GM21381 (cell line): ENCODE measurements around the gene NECAB2.

Experiments
- ATAC-seq: cut with Tn5 transposase; IDR thresholded peaks from one replicate; pipeline ENCODE4 v1.9.1; 2021; ENCODE audit warnings: mild to moderate bottlenecking, moderate library complexity; ENCODE audit not compliant: unreplicated experiment

The NECAB2 gene

DNA sequence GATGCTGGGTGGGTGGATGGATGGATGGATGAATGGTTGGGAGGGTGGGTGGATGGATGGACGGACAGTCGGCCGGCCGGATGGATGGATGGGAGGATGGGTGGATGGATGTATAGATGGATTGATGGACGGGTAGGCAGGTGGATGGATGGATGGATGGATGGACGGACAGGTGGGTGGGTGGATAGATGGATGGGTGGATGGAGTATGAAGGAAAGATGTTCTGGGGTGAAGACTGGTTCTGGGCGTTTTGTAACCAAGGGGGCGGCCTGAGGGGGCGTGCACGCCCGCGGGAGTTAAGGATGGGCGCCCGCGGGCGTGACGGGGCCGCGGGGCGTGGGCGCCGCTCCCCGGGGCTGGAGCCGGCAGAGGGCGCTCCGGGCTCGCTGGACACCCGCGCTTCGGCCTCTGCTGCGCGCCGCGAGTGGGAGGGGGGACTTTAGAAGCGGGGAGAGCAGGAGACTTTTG is at the start of gene NECAB2:
TSS of gene NECAB2 (plus strand) at position 407 of the 468 bp plus-strand sequence. CDS start 405 bp downstream, outside the sequence.
- no peak for ATAC-seq

DNA sequence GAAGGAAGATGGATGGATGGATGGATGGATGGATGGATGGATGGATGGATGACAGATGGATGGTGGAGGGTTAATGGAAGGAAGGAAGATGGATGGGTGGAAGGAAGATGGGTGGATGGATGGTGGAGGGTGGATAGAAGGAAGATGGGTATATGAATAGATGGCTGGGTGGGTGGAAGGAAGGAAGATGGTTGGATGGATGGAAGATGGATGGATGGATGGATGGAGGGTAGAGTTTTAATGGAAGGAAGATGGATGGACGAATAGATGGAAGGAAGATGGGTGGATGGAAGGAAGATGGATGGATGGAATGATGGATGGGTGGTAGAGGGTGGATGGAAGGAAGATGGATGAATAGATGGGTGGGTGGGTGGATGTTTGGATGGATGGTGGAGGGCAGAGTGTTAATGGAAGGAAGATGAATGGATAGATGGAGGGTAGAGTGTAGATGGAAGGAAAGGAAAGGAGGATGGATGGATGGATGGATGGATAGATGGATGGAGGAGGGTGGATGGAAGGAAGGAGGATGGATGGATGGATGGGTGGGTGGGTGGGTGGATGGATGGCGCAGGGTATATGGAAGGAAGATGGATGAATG is 47.1 kb upstream of the NECAB2 start:
- ATAC-seq: no peak

DNA sequence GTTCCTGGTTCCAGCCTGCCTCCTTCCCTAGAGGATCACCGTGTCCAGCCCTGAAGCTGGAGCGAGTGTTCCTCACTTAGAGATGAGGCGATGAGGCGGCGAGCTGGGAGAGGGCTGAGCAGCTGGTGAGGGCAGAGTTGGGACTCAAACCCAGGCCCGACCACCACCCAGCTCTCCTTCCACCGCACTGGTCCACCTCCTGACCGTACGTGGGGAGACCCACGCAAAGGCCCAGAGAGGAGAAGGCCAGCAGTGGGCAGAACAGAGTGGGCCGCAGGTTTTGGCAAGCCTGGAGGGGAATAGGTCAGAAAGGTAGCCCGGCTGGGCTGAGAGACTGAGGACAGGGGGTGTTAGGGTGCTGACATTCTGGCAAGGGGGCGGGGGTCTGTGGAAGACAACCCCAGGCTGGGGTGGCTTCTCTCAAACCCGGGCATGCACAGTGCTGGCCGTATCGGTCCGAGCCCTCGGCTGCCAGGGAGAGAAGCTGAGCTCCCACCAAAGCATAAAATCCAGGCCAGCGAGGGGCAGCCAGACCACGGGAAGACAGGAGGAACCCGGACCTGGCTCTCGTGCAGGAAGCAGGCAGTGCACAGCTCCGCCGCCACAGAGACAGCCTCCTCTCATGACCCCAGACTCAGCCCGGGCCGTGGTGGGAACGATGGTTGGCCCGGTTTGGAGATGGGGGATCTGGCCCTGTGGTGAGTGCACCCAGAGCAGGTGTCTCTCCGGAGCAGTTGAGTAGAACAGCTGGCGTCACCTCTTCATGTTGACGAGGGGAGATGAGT is 44.3 kb upstream of the NECAB2 start:
- ATAC-seq: no peak

DNA sequence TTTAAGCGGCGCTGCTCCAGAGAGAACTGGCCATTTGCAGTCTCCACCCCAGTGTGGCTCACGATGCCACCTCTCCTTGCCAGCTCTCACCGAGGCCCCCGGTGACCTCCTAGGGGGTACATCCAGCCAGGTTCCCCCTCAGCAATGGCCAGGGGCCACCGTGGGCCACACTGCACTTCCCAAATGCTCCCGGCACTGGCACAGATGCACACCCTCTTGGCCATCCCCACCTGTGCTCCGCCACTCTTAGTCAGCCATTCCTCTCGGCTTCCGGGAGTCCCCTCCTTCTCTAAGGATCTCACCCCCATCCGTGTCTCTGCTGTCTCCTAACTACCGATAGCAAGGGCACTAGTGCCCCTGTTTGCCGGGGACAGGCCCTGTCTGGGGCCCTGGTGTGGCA is 43.4 kb upstream of the NECAB2 start:
- no peak for ATAC-seq

DNA sequence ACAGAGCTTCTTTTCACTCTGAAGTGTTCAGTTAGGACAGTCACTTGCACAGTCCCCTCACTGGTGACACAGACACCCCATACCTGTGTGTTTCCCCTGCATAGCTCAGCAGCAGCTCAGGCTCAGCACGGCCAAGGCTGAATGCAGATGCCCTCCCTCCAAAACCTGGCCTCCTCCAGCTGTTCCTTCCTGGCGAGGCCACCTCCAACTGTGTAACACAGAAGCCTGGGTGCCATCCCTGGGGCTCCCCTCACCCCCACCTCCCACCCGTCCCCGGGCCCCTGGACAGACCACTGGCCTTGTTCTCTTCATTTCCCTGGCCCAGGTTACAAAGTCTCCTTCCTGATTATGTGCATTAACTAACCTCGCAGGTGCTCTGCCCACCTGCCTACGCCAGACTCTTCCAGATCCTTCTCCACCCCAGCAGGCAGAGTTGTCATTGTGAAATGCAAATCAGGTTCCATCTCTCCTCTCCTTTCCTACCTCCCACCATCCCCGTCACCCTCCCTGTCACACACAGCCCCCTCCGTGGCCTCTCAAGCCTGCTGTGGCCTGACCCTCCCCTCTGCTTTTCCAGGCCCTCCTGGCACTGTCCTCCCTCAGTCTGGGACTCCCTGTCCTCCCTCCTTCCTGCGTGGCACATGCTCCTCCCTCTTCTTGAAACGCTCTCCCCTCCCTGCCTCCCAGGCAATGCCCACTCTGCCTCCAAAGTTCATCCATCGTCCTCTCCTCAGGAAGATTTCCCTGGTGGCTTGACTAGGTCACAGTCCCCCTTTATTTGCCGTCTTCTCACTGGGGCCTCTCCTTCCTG is 42.7 kb upstream of the NECAB2 start:
- ATAC-seq: no peak

DNA sequence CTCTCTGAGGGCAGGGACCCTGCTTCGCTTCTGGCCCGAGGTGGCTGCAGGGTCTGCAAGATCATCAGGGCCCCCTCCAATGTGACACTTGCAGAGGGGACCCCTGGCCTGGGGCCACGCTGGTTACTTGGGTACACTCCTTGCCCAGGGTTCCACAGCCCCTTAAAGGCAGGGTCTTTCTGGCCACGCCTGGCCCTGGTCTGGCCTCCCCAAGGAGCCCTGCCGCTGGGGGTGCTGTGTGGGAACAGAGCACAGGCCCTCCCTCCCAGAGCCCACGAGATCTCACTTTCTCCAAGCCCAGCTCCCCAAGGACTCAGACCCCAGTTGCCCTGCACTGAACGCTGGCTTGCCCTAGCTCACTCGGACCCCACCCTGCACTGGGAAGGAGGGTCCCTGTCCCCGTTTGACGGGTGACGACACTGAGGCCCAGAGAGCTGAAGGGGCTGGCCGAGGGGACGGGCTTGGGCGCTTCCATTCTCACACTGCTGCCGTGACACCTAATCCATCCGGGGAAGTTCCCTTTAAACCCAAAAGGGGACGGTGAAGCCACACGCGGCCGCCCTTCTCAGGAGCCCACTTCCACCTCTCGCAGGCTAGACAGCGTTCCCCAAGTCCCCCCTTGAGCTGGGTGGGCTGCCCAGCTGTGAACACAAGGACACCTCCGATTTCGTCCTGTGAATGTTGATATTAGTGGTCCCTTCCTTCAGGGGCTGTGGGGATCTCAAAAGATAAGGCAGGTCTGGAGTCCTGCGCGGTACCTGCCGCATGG is 41.9 kb upstream of the NECAB2 start:
- no peak for ATAC-seq

DNA sequence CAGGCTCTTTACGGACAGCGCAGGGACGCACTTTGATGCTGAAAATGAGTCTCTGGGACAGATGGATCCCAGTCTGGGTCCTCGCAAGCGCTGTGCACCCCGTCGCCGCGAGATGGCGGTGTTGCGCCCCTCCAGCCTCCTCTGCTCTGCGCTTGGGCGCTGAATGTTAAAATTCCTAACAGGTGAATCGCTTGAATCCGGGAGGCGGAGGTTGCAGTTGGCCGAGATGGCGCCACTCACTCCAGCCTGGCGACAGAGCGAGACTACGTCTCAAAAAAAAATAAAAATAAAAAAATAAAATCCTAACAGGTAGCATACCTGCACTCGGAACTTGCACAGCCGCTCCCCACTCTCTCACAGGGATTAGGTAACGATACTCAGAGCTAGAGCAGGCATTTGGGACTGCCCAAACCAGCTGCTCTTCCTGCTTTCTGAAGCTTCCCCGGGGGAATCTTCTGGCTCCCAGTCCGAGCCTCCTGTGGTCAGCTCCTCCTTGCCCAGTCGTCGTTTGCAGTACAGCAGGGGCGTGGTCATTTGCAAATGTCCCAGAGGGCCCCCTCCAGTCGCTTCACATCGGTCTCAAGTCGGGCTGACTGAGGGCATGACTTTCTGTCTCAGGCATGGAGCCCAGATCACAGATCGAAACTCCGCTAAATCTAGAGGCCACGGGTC is 41.2 kb upstream of the NECAB2 start:
- ATAC-seq: peak; percentile 69

DNA sequence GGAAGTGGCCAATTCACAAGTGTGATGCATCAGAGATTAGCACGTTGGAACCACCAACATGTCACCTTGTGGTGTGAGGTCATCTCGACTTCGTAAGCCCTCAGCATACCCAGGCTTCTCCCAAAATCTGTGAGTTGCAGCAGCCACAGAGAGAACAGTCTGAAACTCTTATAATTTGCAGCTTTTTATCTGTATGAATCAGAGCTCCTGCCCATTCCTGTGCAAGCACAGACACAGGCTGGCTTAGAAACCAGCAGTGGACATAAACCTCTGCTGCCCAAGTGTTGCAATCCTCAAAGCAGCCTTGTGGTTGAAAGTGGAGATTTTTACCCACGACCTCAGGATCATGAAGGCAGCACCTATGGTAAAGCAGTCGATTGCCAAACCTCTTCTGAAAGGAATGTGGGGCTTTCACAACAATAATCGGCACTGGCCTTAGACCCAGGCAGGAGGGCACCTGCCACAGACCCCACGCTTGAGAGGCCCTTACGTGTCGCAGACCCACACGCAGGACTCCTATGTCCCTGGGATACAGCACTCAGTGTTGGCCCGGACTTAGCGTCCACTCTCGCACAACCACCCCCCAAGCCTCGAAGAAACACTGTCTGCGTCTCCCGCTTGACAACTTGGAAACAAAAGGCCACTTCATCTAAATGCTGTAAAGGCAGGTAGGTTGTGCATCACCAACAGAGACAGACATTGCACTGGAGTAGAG is 39.5 kb upstream of the NECAB2 start:
- no peak for ATAC-seq

DNA sequence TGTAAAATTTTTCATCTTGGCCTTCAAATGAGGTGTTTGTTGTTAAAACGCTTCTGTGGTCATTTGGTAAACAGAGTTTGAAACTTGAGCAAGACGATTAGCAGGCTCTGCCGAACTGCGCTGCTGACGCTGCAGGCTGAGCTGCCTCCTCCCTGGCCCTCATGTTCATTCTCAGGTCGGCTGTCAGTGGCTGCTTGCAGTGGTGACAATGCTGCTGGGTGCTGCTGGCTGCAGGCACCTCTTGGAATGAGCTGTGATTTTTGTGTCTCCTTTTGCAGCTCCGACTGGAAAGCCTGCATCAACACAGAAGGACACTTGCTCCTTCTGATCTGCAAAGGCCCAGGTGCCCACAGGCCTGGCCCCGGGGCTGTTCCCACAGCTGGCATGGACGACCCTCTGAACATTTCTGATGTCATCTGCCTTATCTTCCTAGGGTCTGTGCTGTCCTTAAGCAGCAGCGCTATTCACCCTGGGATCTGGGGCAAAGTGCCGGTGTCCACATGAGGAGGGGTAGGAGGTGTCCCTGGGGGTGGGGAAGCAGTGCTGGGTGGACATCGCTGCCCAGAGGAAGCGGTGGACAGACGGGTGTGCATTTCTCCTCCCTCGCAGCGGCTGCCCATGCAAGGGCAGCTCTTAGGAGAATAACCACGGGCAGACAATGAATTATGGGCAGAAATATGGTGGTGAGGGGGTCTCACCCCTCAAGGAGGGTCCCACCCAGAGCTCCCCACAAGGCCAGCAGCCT is 38.1 kb upstream of the NECAB2 start:
- ATAC-seq: no peak

DNA sequence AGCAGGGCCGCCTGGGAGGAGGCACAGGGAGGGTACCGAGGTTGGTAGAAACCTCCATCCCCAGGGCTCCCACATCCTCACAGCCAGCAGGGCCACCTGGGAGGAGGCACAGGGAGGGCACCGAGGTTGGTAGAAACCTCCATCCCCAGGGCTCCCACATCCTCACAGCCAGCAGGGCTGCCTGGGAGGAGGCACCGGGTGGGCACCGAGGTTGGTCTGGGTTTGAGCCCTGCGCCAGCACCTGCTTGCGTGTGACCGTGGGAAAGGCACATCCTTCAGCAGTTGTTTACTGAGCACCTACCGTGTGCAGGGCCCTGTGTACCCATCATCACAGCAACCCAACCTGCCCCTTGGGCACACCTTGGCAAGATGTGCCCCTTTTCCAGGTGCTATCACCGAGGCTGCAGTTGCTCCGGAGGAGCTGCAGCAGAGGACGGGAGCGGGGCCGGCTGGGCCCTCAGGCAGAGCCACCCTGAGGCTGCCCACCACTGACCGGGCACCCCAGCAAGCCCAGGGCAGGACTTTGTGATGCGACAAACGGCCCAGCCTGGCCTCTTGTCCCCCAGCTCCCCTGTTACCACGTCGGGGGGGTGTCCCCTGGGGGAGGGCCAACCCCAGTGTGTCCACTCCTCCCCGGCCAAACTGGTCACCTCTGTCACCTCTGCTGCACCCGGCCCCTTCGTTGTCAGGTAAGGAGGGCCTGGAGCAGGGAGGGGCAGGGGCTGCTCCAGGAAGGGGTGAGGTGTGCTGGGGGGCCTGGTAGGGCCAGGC is 37.1 kb upstream of the NECAB2 start:
- no peak for ATAC-seq

DNA sequence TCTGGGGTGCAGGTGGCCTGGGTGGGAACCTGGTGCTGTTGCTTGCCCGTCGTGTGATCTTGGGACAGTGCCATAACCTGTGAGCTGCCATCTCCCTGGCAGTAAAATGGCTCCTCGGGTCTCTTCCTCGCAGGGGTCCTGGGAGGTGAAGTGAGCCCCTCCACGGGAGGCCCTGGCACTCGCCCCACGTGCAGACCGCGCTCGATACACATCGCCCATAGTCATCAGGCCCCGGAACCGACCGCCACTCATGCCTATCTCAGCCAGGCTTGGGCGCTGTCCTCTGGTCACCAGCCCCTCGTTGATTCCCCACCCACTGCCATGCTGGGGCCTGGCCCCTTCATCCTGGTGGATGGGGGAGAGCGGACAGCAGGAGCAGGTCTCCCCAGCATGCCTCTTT is 36.5 kb upstream of the NECAB2 start:
- ATAC-seq: no peak

DNA sequence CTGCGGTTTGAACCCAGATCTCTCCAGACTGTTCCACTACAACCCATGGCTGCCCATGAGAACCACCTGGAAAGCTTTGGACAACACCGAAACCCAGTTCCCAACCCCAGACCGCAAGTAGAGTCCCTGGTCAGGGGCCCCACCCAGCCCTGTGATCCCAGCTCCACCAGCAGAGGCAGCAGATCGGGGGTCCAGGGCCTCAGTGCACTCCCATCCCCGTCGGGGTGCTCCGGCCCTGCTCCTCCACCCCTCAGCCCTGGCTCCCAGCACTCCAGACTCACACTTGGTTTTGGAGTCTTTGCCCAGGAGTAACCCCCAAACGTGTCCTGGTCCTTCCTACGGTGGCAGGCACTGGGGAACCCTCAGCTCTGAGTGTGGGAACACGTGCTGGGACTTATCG is 35.7 kb upstream of the NECAB2 start:
- no peak for ATAC-seq

DNA sequence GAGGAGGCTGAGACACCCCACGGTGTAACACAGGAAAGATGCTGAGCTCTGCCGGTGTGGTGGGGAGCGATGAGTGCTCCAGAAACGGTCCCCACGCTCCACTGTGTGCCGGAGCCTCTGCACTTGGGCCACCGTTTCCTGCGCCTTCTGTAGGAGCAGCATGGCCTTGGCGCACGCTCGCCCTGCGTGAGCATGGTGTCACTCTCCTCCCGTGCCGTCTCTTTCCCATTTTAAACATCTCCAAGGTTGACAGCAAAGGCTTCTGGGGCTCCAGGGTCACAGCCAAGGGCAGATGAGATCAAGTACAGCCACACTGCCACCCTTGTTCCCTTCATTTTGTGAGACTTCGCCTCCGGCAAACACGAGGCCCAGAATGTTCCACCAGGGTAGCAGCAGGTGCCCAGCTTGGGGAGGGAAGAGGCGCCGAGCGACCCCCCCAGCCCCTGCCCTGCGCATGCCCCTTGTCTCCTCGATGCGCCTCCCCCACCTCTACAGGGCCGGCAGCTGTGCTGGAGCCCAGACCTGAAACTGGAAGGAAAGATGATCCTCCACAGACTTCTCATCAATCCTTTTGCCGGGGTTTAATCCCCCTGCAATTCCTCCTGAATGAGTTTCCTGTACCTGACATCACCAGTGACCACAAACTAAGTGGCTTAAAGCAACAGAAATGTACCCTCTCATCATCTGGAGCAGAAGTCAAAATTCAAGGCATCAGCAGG is 34.9 kb upstream of the NECAB2 start:
- no peak for ATAC-seq

DNA sequence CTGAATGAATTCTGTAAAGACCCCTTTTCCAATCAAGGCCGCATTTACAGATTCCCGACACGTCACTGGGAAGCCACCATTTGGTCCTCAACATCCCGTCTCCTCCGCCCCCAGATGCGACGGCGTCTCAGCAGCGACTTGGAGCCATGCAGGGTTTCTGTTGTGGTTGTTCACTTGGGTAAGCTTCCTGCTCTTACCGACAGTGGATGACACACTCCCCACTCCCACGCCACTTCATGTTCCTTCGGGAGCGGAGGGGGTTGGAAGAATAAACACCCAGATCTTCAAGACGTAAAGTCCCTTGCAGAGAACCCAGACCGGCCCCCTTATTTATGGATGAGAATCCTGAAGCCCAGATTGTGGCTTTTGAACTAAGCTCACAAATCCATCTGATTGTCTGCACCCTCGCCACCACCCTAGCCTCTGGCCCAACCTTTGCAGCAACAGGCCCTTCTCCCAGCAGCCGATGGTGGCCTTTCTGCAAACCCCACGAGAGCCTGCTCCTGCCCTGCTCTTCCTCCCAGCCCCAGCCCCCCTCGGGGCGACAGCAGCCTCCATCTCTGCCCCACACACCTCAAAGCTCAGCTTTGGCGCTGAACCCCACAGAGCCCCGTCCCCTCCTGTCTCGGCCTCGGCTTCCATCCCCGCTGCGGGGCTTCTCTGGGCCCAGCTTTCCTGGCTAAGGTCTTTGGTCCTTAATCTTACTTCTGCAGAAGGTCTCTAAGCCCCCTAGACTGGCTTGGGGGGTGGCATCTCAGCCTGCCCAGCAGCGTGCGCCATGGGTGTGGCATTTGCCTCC is 34.0 kb upstream of the NECAB2 start:
- no peak for ATAC-seq

DNA sequence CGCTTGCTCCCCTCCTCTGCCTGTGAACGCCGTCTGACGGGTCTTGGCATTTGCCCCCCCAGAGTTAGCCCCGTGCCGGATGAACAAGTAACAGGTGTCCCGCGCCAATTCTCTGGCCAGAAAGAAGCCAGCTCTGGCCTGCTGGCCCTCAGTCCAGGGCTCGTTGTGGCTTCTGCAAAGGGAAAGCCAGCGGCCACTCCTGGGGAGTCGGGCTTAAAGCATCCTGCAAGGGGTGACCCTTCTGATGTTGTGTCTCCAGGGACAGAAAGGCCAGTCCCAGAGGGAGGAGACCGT is 33.4 kb upstream of the NECAB2 start:
- no peak for ATAC-seq

DNA sequence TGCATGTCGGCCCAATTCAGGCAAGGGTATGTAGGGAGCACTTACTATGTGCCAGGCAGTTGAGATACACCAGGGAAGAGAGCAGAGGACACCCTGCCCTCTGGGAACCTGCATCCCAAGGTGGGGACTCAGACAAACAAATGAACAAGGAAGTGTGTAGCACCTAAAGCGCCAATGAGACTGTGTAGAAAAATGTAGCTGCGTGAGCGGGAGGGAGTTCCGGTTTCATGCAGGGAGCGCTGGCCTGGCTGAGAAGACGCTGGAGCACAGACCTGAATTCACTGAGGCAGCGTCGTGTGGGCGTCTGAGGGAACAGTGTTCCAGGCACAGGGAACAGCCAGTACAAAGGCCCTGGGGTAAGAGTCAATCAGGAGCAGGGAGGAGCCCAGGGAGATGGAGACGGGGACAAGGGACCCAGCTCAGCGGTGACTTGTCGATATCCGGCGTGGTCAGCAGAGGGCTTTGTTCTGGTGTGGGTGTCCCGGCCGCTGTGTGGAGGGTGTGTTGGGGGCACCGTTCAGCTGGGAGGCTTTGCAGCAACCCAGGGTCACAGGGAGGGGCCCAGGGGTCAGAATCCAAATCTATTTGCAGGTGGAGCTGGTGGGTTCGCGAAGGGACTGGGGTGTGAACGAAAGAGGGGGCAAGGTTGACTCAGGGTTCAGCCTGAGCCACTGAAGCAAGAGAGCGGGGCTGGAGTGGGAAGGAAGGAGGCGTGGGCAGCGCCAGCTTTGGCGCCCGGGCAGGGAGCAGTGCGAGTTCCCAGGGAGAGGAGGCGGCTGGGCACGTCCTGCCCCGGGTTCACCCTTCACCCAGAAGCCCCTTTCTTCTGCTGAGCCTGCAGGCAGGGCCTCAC is 32.8 kb upstream of the NECAB2 start:
- ATAC-seq: no peak
